ENCODE results near the gene METTL6. TPM values are rescaled to one million over a fixed set of nuclear protein-coding genes. Genes with fewer than 3 reads are reported as not detected.

The METTL6 gene
- total and polyA plus RNA-seq, 7 donors: 6.5 to 18.5 (median 8.1) TPM

Other genes starting within 250 kb of the METTL6 start
- gene CAPN7, start 221.3 kb downstream of the METTL6 start, total RNA-seq: 10 to 100 TPM; 22.4 to 42.7 (median 27.3) TPM
- 10 to 100 TPM; 15.2 to 28.0 (median 20.5) TPM for gene CAPN7, start 221.3 kb downstream of the METTL6 start, polyA plus RNA-seq
- gene SH3BP5, start 95.0 kb downstream of the METTL6 start, total RNA-seq: 10 to 100 TPM; 14.4 to 57.1 (median 23.6) TPM
- 10 to 100 TPM; 42.8 to 63.0 (median 59.2) TPM for gene SH3BP5, start 95.0 kb downstream of the METTL6 start, polyA plus RNA-seq
- 10 to 100 TPM in 2 of 4 donors, 1 to 10 TPM in 2; 9.3 to 16.0 (median 9.8) TPM for gene EAF1, start 54 bp upstream of the METTL6 start, total RNA-seq
- gene EAF1, start 54 bp upstream of the METTL6 start, polyA plus RNA-seq: 10 to 100 TPM in 1 of 3 donors, 1 to 10 TPM in 2; 5.0 to 17.9 (median 9.1) TPM
- 10 to 100 TPM in 2 of 4 donors, 1 to 10 TPM in 2; 4.6 to 18.2 (median 11.1) TPM for gene COLQ, start 94.2 kb upstream of the METTL6 start, total RNA-seq
- gene COLQ, start 94.2 kb upstream of the METTL6 start, polyA plus RNA-seq: 10 to 100 TPM in 1 of 3 donors, 1 to 10 TPM in 2; 6.9 to 12.3 (median 9.7) TPM
- 10 to 100 TPM; 14.0 to 20.2 (median 17.8) TPM for gene HACL1, start 174.0 kb upstream of the METTL6 start, total RNA-seq
- gene HACL1, start 174.0 kb upstream of the METTL6 start, polyA plus RNA-seq: 10 to 100 TPM in 2 of 3 donors, 1 to 10 TPM in 1; 8.2 to 20.2 (median 11.1) TPM
- 10 to 100 TPM in 2 of 4 donors, 1 to 10 TPM in 2; 8.6 to 15.2 (median 10.5) TPM for gene BTD, start 174.2 kb upstream of the METTL6 start, total RNA-seq
- 10 to 100 TPM in 1 of 3 donors, 1 to 10 TPM in 2; 6.3 to 12.7 (median 8.7) TPM for gene BTD, start 174.2 kb upstream of the METTL6 start, polyA plus RNA-seq